ENCODE results near the gene ZMYM3. TPM values are rescaled to one million over a fixed set of nuclear protein-coding genes. Genes with fewer than 3 reads are reported as not detected.

Gene ZMYM3
- total and polyA plus RNA-seq, 12 donors, result 23.0 to 77.3 (median 37.9) TPM

GRCh38 chrX:71253253-71254091 lies 468 bp downstream of the ZMYM3 start:
- Histone ChIP-seq H3K27ac (peak overlapping the region in 4 of 5 donors; percentile 60 to 90 (median 79)), H3K9me3 (replicated peaks in 1 of 3) (no peaks in the 10 kb centered on the region), H3K36me3 (replicated peaks in 1 of 2) (peaks cover 0 to 22% of the 10 kb centered on the region in 2 donors), H3K4me3 (peak overlapping the region; percentile 33 to 60 (median 46)), H3K4me1 (replicated peaks in 1 of 2) (peaks cover 0 to 7% of the 10 kb centered on the region in 2 donors), H3K27me3 (peaks cover 14% of the 10 kb centered on the region)
- intact Hi-C loops (cut with DNase I), result loop anchor here in 1 of 2 donors (5.0 kb wide), 1 partner anchor 34 kb away; no protein-coding TSS in a partner anchor
- TF ChIP-seq CTCF (IDR thresholded peaks at IDR 0.05) (peak in 5 of 6 experiments; percentile 25 to 37 (median 28)), POLR2A (IDR thresholded peaks at IDR 0.05) (no peak)
- 0 to 46% (median 12%) methylated on average over 2 to 35 of the region's 35 CpGs for WGBS, 4 donors
- peak; percentile 36 to 62 (median 51) for DNase-seq

- WGBS, 4 donors, result 58 to 74% (median 62%) methylated on average over 2 of the region's 2 CpGs
- Histone ChIP-seq H3K36me3 (replicated peaks in 1 of 2) (peaks cover 0 to 35% of the 10 kb centered on the region in 2 donors), H3K27me3 (peaks cover 14% of the 10 kb centered on the region), H3K4me1 (replicated peaks in 1 of 2) (peaks cover 0 to 7% of the 10 kb centered on the region in 2 donors), H3K9me3 (replicated peaks in 1 of 3) (no peaks in the 10 kb centered on the region), H3K4me3 (peak overlapping the region in 1 of 4 donors; percentile 51), H3K27ac (peak overlapping the region in 1 of 5 donors; percentile 2)
- DNase-seq, result no peak
- intact Hi-C loops (cut with DNase I), result loop anchor here in 1 of 2 donors (5.0 kb wide), 1 partner anchor 35 kb away; no protein-coding TSS in a partner anchor
- TF ChIP-seq POLR2A (IDR thresholded peaks at IDR 0.05) (no peak), CTCF (IDR thresholded peaks at IDR 0.05) (no peak)
These were observed 1.7 kb downstream of the ZMYM3 start for GRCh38 chrX:71252221-71252620.

GRCh38 chrX:71251466-71251973 lies 2.4 kb downstream of the ZMYM3 start:
- H3K4me1 ChIP-seq (replicated peaks in 1 of 2), result peaks cover 0 to 7% of the 10 kb centered on the region in 2 donors
- DNase-seq, result no peak
- H3K36me3 ChIP-seq (replicated peaks in 1 of 2), result peaks cover 0 to 42% of the 10 kb centered on the region in 2 donors
- TF ChIP-seq POLR2A (IDR thresholded peaks at IDR 0.05), result no peak
- no peak overlapping the region for H3K4me3 ChIP-seq
- intact Hi-C loops (cut with DNase I), result loop anchor here in 1 of 2 donors (5.0 kb wide), 1 partner anchor 36 kb away; no protein-coding TSS in a partner anchor
- no peak overlapping the region for H3K27ac ChIP-seq
- no peaks in the 10 kb centered on the region for H3K9me3 ChIP-seq (replicated peaks in 1 of 3)
- 38 to 61% (median 39%) methylated on average over 8 of the region's 8 CpGs; no CpG with 5 or more reads in 1 of the 4 donors for WGBS, 4 donors
- H3K27me3 ChIP-seq, result peaks cover 14% of the 10 kb centered on the region

- peaks cover 0 to 47% of the 10 kb centered on the region in 2 donors for H3K36me3 ChIP-seq (replicated peaks in 1 of 2)
- intact Hi-C loops (cut with DNase I), result loop anchor here in 1 of 2 donors (5.0 kb wide), 1 partner anchor 36 kb away; no protein-coding TSS in a partner anchor
- H3K27ac ChIP-seq, result no peak overlapping the region
- TF ChIP-seq CTCF (IDR thresholded peaks at IDR 0.05), result no peak
- TF ChIP-seq POLR2A (IDR thresholded peaks at IDR 0.05), result no peak
- no peaks in the 10 kb centered on the region for H3K9me3 ChIP-seq (replicated peaks in 1 of 3)
- H3K27me3 ChIP-seq, result peaks cover 14% of the 10 kb centered on the region
- peaks cover 0 to 7% of the 10 kb centered on the region in 2 donors for H3K4me1 ChIP-seq (replicated peaks in 1 of 2)
- WGBS, 4 donors, result 62 to 100% (median 78%) methylated on average over 3 to 9 of the region's 9 CpGs
- DNase-seq, result no peak
- no peak overlapping the region for H3K4me3 ChIP-seq
These were observed 3.1 kb downstream of the ZMYM3 start for GRCh38 chrX:71250841-71251240.

Measured in adrenal gland (tissue), 12 donors.